Activated CD4-positive, alpha-beta T cell treated with anti-CD3 and anti-CD28 coated beads, Interleukin-2, Interleukin-4, amounts not matched to agents 100 ng/mL and 50 ng/mL, durations not matched to agents 16 hours and 8 hours (primary cell): ENCODE results near the gene PC.

ENCODE experiments used
- DNase-seq: peaks from one replicate; pipeline ENCODE4 v3.0.0-alpha.2; 2020; ENCODE audit warnings: low spot score

PC gene

DNA sequence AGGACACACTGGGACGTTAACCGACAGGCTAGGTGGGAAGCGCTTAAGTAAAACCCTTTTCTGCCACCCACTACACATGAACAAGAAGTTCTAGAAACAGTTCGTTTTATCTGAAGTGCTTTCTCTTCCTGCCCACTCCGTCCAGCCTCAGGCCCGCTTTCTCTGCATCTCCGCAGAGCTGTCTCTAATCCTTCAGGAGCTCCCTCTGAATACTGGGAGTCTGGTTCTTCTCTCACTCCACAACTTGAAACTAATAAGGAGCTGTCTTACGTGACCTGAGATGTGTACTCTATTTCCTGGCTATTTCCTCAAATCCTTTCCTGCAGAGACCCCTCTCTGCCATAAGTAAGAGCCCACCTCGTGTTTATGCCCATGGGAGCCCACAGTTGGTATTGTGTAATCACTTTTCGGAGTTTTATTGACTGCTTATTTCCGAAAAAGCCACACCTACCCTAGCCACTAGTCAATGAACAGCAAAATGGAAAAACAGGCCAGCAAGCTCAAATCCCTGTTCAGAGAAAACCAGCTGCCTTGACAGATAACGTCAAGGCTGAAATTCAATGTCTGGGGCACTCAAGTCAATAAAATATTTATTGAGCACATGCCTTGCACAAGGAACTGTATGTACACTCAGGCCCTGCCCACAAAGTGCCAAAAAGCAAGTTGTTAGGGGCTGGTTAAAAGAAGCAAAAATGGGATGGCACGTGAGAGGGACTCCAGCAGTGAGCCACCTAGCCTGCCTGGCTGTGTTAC lies 4.9 kb downstream of the PC start:
- no peak for DNase-seq

DNA sequence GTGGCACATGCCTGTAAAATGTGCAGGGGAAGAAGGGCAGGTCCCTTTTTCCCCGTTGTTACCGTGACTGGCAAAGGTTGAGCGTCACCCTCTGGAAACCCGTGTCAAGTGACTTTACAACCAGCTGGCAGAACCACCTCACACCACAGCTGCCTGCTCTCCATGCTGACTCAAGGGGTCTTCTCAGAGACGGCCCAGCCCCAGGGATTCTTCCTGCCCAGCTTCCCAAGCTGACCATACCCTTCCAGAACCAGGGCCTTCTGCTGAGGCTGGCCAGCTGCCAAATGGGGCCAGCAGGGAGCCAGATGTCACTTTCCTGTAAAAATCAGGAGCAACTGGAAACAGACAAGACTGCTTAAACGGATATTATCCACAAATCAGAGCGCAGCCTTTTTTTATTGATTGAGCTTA lies 6.3 kb downstream of the PC start:
- DNase-seq, result no peak

DNA sequence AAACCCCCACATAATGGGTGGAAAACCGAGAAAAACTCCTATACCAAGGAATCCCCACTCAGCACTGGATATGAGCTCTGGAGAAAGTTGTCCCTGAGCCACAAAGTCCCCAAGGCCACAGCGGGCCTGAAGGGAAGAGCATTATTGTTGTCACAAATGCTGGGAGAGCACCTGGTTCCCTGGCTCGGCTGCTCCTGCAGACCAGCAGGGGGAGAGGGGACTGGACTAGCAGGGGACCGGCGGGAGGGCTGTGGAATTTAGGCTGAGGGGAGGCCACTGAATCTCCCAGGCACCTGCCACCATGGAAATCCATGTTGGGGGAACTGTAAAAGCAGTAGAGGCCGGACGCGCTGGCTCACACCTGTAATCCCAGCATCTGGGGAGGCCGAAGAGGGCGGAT lies 7.0 kb downstream of the PC start:
- DNase-seq, result no peak

DNA sequence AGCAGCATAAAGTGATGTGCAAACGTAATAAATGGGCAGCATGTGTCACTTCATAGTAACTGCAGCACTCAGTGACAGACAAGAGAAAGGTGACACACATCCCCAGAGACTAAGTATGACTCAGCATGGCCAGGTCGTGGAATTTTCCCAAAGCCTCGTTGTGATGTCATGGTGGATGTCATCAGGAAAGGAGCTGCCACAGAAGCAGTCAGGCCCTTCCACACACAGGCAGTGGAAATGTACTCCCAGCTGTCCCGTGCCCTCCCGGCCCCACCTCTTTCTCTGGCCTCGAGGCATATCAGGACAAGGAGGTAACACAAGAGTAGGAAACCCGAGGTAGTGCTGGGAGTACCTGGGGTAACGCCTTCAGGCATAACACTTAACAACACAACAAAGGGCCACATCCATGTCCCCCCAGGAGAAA lies 8.1 kb downstream of the PC start:
- DNase-seq, result peak; percentile 19

DNA sequence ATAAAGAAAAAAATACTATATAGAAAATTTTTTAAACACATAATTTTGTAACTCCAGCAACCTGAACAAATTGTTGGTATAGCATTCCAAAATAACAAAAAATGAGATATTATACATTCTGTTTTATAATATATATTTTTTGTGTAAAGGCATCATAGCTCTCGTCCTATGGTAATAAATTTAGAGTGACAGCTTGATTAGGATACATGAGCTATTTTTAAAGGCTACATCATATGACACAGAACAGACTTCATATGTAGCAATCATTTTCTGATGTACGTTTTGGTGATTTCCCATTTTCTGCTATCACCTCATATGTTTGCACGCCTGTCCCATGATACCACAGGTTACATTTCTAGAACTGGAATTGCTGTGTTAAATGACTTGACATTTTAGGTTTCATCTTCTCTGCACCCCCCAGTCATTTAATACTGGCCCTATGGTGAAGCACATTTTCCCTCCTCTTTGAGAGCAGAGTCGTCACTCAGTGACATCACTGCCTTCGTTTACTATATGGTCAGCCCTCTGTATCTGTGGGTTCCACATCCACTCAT lies 19.5 kb downstream of the PC start:
- DNase-seq, result no peak

DNA sequence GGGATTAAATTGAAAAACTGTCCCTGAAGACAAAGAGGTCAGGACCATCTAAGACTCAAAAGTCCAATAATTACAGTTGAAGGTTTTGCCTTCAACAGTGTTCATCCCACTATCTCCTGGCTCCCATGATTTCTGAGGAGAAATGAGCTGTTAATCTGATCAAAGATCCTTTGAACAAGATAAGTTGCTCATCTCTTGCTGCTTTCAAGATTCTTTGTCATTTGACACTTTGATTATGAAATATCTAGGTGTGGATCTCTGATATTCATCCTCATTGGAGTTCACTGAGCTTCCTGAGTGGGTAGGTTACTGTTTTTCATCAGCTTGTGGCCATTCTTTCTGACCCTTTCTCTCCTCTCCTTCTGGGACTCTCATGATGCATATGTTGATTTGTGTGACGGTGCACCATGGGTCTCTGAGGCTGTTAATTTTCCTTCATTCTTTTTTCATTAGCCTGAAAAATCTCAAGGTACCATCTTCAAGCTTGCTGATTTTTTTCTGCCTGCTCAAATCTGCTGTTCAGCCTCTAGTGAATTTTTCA lies 20.9 kb downstream of the PC start:
- no peak for DNase-seq

DNA sequence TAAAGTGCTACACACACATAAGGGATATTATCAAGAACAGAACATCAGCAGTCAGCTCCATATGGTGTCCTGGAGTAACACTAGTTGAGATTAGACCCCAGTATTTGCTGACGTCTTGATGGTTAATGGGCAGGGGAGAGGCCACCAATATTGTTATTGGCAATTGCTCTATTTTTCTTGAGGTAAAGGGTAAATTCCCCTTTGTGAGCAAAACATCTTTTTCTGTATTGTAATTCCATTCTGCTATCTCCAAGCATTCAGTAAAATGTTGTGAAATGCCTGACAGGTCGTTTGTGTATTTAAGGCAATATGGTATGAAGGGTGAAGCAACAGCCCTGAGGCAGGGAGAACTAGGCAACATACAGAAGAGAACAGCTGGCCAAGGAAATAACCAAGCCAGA lies 21.9 kb downstream of the PC start:
- DNase-seq, result no peak

DNA sequence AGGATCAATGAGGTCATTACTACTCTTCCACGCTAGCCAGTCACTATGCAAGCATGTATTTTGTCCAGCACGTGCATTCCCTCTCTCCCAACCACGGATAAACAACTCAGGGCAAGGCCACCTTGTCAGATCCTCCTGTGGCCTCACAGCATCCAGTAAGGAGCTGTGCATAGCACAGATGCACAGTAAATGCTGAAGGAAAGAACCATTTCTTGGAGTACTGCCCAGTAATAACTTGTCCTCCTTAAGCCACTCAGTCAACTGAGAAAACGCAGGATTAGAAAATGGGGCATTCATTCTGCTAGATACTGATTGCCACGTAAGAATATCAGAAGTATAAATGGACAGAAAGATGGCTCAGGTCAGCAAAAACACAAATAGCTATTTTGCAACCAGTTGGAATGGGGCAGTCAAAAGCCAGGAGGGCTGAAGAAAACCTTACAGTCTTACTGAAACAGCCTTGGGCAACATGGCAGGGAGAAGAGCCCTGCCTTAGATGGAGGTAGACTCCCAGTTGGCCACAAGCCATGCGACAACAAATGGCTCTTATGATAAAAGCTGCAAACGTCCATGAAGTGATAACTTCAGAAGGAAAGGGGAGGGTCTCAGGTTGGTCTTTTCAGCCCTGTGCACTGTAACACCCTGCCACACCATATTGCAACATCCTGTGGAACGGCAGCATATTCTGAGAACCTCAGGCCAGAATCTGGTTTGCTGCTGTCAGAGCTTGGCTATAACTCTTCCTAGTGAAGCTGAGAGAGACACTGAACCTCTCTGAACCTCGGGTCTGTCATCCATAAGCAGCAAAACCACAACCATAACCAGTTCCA lies 23.0 kb downstream of the PC start:
- no peak for DNase-seq

DNA sequence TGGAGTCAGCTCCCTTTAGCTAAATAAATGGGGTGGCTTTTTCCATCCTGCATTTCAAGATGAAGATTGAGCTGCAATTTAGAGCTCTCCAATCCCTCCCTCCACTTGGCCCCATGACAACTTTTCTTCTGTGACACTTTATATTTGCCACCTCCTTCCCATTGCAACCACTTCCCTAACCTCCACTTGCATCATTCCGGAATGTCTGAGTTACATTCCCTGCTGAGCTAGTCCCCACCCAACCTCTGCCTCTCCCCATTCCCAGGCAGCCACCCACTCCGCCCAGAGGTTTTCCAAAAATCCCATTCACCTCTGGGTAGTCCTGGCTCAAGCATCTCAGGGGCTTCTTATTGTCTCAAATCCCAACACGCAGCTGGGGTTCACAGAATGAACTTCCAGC lies 24.7 kb downstream of the PC start:
- DNase-seq, result no peak

DNA sequence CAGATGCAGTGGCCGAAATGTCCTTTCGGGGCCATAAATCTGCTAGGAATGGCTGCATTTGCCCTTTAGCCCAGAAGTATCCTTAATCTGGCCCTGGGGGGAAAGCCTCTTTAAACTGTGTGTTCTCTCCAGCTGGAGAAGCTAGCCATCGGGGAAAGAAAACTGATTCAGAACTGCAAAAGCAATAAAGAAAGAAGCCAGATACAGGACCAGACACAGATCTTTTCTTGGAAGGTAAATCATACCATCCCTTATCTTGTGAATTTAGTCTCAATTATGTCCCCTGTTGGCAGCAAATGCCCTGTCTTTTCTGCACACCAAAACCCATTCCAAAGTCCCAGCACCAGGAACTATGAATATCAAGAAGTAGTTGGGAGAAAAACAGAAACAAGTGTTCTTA lies 25.6 kb downstream of the PC start:
- no peak for DNase-seq

DNA sequence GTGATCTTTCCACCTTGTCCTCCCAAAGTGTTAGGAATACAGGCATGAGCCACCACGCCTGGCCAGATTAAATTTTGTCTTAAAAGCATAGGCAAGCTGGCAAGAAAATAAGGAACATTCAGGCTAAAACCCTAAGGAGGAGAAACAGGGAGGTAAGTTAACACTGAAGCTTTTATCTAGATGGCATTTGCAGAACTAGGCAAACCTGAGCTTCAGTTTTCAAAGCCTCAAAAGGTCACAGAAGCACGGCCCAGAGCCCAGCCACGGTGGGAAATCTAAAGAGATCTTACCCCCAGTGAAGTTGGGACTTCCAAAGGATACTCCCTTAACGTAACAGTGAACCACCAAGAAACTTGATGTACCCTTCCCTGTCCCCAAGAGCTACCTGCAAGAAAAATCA lies 28.4 kb downstream of the PC start:
- DNase-seq, result no peak

DNA sequence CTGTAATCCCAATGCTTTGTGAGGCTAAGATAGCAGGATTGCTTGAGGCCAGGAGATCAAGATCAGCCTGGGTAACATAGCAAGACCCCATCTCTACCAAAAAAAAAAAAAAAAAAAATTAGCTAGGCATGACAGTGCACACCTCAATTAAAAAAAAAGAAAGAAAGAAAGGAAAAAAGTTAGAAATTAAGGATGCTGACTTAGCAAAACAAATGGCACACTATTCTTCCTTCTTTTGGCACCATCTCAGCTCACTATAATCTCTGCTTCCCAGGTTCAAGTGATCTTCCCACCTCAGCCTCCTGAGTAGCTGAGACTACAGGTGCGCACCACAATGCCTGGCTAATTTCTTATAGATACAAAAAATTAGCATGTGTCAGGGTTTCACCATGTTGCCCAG lies 33.9 kb downstream of the PC start:
- DNase-seq, result no peak

DNA sequence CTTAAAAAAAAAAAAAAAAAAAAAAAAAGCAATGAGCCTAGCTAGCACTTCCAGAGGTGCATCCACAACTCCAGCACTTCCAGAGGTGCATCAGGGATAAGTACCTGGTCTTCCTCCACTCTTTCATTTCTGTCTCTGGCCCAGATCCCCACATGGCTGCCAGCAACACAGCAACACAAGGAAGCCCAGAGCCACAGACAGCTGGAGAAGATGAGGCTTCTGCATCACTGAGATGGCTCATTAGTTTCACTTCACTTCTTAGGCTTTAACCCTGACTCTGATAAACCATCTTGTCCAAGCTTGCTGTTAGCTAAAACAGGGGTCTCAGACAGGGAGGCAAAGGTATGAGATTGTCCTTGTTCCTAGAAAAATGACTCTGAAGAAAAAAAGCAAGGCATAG lies 35.6 kb downstream of the PC start:
- DNase-seq, result no peak

DNA sequence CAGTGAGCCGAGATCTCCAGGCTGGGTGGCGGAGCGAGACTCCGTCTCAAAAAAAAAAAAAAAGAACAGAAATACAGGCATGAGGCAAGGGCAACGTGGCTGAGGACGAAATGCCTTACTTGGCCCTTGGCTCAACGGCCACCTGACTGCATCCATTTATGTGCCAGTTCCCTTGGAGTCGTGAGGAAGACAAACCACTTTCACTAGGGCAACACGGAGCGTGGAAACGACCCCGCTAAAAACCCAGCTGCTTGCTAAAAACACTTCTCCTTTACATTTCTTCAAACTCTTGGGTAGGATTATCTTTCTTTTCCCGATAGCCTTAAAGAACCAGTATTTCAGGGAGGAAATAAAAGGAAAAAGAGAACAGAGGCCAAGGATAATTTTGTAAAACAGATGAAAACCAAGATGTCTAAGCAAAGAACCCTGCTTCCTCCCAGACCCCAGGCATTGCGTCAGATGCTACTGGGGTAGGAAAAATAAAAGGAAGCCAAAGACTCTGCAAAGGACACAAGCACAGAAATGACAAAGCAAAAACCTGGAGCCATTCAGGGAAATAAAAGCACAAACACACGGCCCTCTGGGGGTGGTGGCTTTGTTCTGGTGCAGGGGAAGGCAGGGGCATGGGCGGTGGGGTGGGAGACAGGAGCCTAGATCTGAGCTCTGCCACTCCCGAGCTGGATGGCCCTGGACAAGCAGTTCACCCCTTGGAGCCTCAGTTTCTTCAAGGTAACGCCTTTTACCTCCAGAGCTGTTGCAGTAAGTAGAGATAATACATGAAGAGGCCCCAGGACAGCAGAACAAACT lies 37.0 kb downstream of the PC start:
- DNase-seq, result no peak

DNA sequence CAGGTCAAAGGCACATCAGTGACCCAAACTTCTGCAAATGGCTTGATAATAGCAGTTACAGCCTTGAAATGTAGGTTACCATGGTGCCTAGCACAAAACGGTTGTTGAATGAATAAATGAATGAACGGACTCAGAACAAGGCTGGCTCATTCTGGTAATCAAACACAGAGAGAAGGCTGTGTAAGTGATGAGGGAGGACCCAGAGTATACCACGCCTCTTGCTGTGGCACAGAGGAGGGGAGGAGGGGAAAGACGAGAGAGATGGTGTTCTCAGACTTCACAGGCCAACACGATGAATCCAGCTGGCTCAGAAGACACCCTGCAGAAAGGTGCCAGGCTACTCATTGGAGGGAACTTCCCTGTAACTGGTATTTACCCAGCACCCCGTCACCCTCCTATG lies 38.3 kb downstream of the PC start:
- no peak for DNase-seq

DNA sequence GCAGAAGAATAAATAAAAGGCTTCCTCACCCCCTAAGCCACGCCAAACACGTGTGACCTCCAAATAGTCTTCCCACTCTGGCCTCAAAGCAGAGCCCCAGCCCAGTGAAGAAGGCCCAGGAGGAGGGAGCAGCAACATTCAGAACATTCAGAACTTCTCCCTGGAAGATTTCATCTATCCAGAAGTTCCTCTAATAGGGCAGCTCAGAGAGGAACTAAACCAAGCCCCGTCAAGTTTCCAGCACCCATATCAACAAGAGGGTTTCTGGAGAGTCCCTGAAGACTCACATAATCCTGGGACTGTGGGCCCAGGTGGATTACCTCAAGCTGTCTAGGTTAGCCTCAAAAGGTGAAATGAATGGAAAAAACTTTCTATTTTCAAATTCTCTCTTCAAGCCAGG lies 39.4 kb downstream of the PC start:
- DNase-seq, result no peak

DNA sequence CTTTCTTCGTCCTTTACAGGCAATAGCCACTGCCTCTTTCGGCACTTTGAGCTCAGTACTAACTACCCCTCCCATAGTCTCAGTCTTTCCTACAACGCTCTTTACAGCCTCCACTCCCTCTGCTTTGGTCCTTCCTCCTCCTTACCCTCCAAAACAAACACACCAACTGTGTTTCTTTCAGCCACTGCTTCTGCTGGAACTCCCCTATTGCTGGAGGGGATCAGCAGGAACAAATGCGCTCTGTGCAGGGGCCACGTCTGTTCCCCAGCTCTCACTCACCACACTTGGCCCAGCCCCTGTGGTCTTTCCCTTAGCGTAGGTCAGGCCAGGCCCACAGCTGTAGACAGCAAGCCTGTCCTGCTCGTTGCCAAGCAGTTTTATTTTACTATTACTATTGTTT lies 42.3 kb downstream of the PC start:
- no peak for DNase-seq

DNA sequence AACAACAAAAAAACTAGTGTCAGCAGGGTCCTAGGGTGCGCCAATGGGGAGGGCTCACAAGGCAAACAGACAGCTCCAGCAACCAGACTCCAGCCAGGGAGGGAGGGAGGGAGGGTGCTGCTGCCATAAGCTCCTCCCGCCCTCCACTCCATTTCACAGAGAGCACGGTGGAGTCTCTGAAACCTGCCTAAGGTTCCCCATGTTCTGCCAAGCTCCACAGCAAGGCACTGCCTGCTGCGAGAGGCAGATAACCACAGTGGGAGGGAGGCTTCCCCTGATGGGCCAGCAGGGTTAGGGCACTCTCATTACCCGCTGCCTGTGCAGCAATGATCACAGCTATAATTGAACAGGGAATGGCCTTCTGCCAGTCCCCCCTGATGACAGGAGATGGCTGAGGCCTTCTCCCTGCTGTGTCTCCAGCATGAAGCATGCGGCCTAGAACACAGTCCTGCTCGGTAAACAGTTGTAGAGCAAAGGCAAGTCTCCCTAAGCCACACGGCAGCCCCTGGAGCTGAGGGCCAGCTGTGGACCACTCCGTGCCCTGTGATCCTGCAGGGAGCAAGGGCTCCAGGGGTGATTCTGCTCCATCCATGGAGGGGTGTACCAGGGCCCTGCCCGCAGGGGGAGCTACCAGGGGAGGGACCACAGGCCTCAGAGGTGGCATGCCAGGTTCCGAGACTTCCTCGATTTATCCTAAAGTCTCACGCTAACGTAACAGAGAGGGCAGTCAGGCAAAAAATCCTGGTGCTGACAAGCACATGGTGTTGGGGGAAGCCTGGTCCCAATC lies 42.9 kb downstream of the PC start:
- DNase-seq, result no peak

DNA sequence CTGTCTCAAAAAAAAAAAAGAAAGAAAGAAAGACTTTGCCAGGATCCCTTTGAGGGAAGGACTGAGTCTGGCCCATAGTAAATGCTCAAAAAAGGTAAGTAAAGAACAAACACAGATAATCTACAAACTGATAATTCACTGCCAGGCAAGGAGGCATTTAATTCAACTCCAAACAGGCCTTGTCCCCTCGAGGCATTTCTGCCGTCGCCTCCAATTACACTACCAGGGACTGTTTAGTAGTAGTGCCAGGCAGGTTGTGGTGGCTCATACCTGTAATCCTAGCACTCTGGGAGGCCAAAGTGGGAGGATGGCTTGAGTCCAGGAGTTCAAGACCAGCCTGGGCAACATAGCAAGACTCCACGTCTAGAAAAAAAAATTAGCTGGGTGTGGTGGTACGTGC lies 43.7 kb downstream of the PC start:
- DNase-seq, result no peak

DNA sequence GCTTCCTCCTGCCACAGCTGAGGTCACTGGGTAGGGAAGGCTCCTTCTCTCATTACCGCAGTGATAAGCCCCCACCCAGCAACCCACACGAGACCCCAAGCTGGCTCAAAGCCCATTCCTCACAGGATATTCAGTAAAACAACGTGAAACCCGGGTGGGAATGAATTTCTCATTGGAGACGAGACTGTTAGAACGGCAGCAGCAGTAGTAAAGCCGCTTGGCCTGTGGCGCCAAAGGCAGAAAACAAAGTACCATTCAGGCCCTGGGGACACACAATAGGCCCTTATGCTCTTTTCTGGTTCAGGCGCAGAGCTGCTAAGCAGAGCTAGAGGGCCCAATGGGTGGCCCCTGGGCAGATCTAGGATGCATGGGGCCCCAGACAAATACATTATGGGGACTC lies 45.3 kb downstream of the PC start:
- DNase-seq, result no peak

DNA sequence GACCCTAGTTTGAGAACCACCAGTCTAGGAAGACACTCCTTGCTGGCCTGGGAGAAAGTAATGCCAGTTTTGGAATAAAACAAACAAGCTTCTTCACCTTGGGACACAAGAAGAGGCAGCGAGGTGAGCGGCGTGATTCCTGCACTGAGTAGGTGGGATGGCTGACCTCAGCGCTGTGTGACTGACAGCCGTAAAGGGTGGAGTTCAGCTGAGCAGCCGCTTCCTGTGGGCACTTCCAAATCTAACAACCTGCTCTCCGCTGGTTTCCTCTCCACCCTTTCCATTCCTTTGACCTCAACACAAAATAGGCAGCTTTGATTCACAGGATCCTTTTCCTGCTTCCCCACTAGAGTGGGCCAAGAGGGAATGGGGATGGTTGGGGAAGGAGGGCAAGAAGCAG lies 45.8 kb downstream of the PC start:
- DNase-seq, result no peak
